ENCODE results near the gene MEI4.

Gene MEI4

GRCh38 chr6:77812304-77812703, 159.5 kb downstream of the MEI4 start:
- no peak for TF ChIP-seq CTCF (IDR thresholded peaks at IDR 0.05; ENCODE audit: extremely low read depth, insufficient read depth, missing control alignments)
- no peak for DNase-seq (ENCODE audit: low spot score)
- in situ Hi-C loops (cut with MboI; ENCODE audit: low pct_unique_long_range_greater_than_20kb, low sequenced_read_pairs, unreplicated experiment), result no loop called here

GRCh38 chr6:77813090-77813489, 160.3 kb downstream of the MEI4 start:
- TF ChIP-seq CTCF (IDR thresholded peaks at IDR 0.05; ENCODE audit: extremely low read depth, insufficient read depth, missing control alignments), result no peak
- DNase-seq (ENCODE audit: low spot score), result no peak
- in situ Hi-C loops (cut with MboI; ENCODE audit: low pct_unique_long_range_greater_than_20kb, low sequenced_read_pairs, unreplicated experiment), result no loop called here

GRCh38 chr6:77814119-77814518, 161.3 kb downstream of the MEI4 start:
- DNase-seq (ENCODE audit: low spot score), result no peak
- TF ChIP-seq CTCF (IDR thresholded peaks at IDR 0.05; ENCODE audit: extremely low read depth, insufficient read depth, missing control alignments), result no peak
- in situ Hi-C loops (cut with MboI; ENCODE audit: low pct_unique_long_range_greater_than_20kb, low sequenced_read_pairs, unreplicated experiment), result no loop called here

GRCh38 chr6:77815531-77815930, 162.7 kb downstream of the MEI4 start:
- no peak for DNase-seq (ENCODE audit: low spot score)
- in situ Hi-C loops (cut with MboI; ENCODE audit: low pct_unique_long_range_greater_than_20kb, low sequenced_read_pairs, unreplicated experiment), result no loop called here

GRCh38 chr6:77816766-77817270, 164.0 kb downstream of the MEI4 start:
- no peak for DNase-seq (ENCODE audit: low spot score)
- in situ Hi-C loops (cut with MboI; ENCODE audit: low pct_unique_long_range_greater_than_20kb, low sequenced_read_pairs, unreplicated experiment), result no loop called here
- no peak for TF ChIP-seq CTCF (IDR thresholded peaks at IDR 0.05; ENCODE audit: extremely low read depth, insufficient read depth, missing control alignments)

More at GRCh38 chr6:77815531-77815930, 162.7 kb downstream of the MEI4 start:
- TF ChIP-seq CTCF (IDR thresholded peaks at IDR 0.05; ENCODE audit: extremely low read depth, insufficient read depth, missing control alignments), result no peak

GRCh38 chr6:77822265-77822664, 169.4 kb downstream of the MEI4 start:
- in situ Hi-C loops (cut with MboI; ENCODE audit: low pct_unique_long_range_greater_than_20kb, low sequenced_read_pairs, unreplicated experiment), result no loop called here
- TF ChIP-seq CTCF (IDR thresholded peaks at IDR 0.05; ENCODE audit: extremely low read depth, insufficient read depth, missing control alignments), result no peak
- DNase-seq (ENCODE audit: low spot score), result no peak

- TF ChIP-seq CTCF (IDR thresholded peaks at IDR 0.05; ENCODE audit: extremely low read depth, insufficient read depth, missing control alignments), result no peak
- in situ Hi-C loops (cut with MboI; ENCODE audit: low pct_unique_long_range_greater_than_20kb, low sequenced_read_pairs, unreplicated experiment), result no loop called here
- no peak for DNase-seq (ENCODE audit: low spot score)
These were observed 172.4 kb downstream of the MEI4 start for GRCh38 chr6:77825204-77825603.
